GM18861 (cell line): ENCODE results near the gene KLHL18.
"Not testable (repeated sequence)": the region's sequence is repeated elsewhere in the genome, so short reads cannot be mapped to it uniquely, and the experiment has no call there.

Experiments used
- ATAC-seq: cut with Tn5 transposase; IDR thresholded peaks from one replicate; pipeline ENCODE4 v1.9.1; 2021; ENCODE audit not compliant: unreplicated experiment

The KLHL18 gene

GRCh38 chr3:47310391-47310790 lies 27.6 kb downstream of the KLHL18 start:
- ATAC-seq: no peak

GRCh38 chr3:47313341-47314055 lies 30.8 kb downstream of the KLHL18 start:
- no peak for ATAC-seq

GRCh38 chr3:47314056-47314764 lies 31.5 kb downstream of the KLHL18 start:
- no peak for ATAC-seq

- no peak for ATAC-seq
These were observed 32.4 kb downstream of the KLHL18 start for GRCh38 chr3:47315069-47315647.

- not testable (repeated sequence) for ATAC-seq
These were observed 33.4 kb downstream of the KLHL18 start for GRCh38 chr3:47316151-47316550.

GRCh38 chr3:47318916-47319315 lies 36.2 kb downstream of the KLHL18 start:
- no peak for ATAC-seq

GRCh38 chr3:47319956-47320355 lies 37.2 kb downstream of the KLHL18 start:
- ATAC-seq: no peak

GRCh38 chr3:47323431-47324277 lies 40.9 kb downstream of the KLHL18 start:
- ATAC-seq: no peak

GRCh38 chr3:47324278-47324865 lies 41.6 kb downstream of the KLHL18 start:
- ATAC-seq: no peak

- ATAC-seq: no peak
These were observed 51.2 kb downstream of the KLHL18 start for GRCh38 chr3:47333907-47334306.

- ATAC-seq: no peak
These were observed 54.9 kb downstream of the KLHL18 start for GRCh38 chr3:47337656-47338055.

GRCh38 chr3:47339951-47340350 lies 57.2 kb downstream of the KLHL18 start:
- ATAC-seq: no peak

- no peak for ATAC-seq
These were observed 58.1 kb downstream of the KLHL18 start for GRCh38 chr3:47340866-47341265.

- ATAC-seq: no peak
These were observed 59.4 kb downstream of the KLHL18 start for GRCh38 chr3:47342151-47342550.

- ATAC-seq: no peak
These were observed 60.1 kb downstream of the KLHL18 start for GRCh38 chr3:47342812-47343211.

GRCh38 chr3:47343471-47343971 lies 60.8 kb downstream of the KLHL18 start:
- no peak for ATAC-seq

- ATAC-seq: no peak
These were observed 62.2 kb downstream of the KLHL18 start for GRCh38 chr3:47344971-47345370.

- no peak for ATAC-seq
These were observed 64.6 kb downstream of the KLHL18 start for GRCh38 chr3:47347217-47347801.

- no peak for ATAC-seq
These were observed 65.8 kb downstream of the KLHL18 start for GRCh38 chr3:47348411-47349154.

GRCh38 chr3:47355010-47355409 lies 72.3 kb downstream of the KLHL18 start:
- ATAC-seq: no peak
